Endodermal cell (in vitro differentiated cells): ENCODE results near the gene ARHGAP10. TPM values are rescaled to one million over a fixed set of nuclear protein-coding genes. Genes with fewer than 3 reads are reported as not detected.

Experiments used
- DNase-seq: peaks from one replicate; pipeline ENCODE4 v3.0.0-alpha.2; 2017
- H3K27ac ChIP-seq: 2 replicates; pipeline ENCODE4 v1.5.1; 2013; ENCODE audit warnings: mild to moderate bottlenecking, low read depth, low read length, moderate library complexity
- H3K27me3 ChIP-seq: 2 replicates; pipeline ENCODE4 v1.6.1; 2013; ENCODE audit warnings: mild to moderate bottlenecking, low read length, moderate library complexity; ENCODE audit not compliant: insufficient read depth, control insufficient read depth, poor library complexity, severe bottlenecking
- H3K36me3 ChIP-seq: 2 replicates; pipeline ENCODE4 v1.7.0; 2013; ENCODE audit warnings: mild to moderate bottlenecking, low read length, moderate library complexity; ENCODE audit not compliant: control insufficient read depth, insufficient read depth
- H3K4me1 ChIP-seq: one replicate; pipeline ENCODE4 v1.7.0; 2013; ENCODE audit warnings: low read length; ENCODE audit not compliant: control insufficient read depth, insufficient read depth
- H3K4me3 ChIP-seq: 2 replicates; pipeline ENCODE4 v1.5.1; 2013; ENCODE audit warnings: mild to moderate bottlenecking, low read length, moderate library complexity
- H3K9ac ChIP-seq: 2 replicates; pipeline ENCODE4 v1.6.1; 2013; ENCODE audit warnings: mild to moderate bottlenecking, low read length, moderate library complexity; ENCODE audit not compliant: poor library complexity, severe bottlenecking; ENCODE audit errors: extremely low read depth
- H3K9me3 ChIP-seq: 2 replicates; pipeline ENCODE4 v1.6.1; 2013; ENCODE audit warnings: mild to moderate bottlenecking, low read length, moderate library complexity; ENCODE audit not compliant: control insufficient read depth
- H3K27ac Mint-ChIP-seq: 2 replicates; pipeline ENCODE4 v1.8.0; 2020; ENCODE audit warnings: mixed read lengths
- H3K27me3 Mint-ChIP-seq: 2 replicates; pipeline ENCODE4 v1.8.0; 2021; ENCODE audit warnings: mild to moderate bottlenecking, mixed read lengths; ENCODE audit not compliant: insufficient read depth
- H3K36me3 Mint-ChIP-seq: 2 replicates; pipeline ENCODE4 v1.8.0; 2020; ENCODE audit warnings: low read depth, mixed read lengths
- H3K4me1 Mint-ChIP-seq: 2 replicates; pipeline ENCODE4 v1.8.0; 2020; ENCODE audit warnings: mixed read lengths
- H3K4me3 Mint-ChIP-seq: 2 replicates; pipeline ENCODE4 v1.8.0; 2020; ENCODE audit warnings: mild to moderate bottlenecking, moderate library complexity, mixed read lengths
- H3K9me3 Mint-ChIP-seq: 2 replicates; pipeline ENCODE4 v1.8.0; 2020; ENCODE audit warnings: mild to moderate bottlenecking, mixed read lengths
- CTCF ChIP-seq: fragments of 200-600 bp; sonication (generic); conservative IDR thresholded peaks from 2 replicates; pipeline ENCODE4 v1.5.0; 2021; ENCODE audit warnings: antibody characterized with exemption, mild to moderate bottlenecking
- WGBS, 2 experiments: methylation state at CpG; one replicate each; pipeline versions ENCODE4 v1.1.5 to v1.1.7; 2013; ENCODE audit warnings: missing lambda C conversion rate in 2 of 2, mixed read lengths in 1 of 2; ENCODE audit not compliant: insufficient coverage in 1 of 2, insufficient read length in 1 of 2; 5-methylcytosine and 5-hydroxymethylcytosine counted together
- total RNA-seq, 2 donors: library from RNA; stranded (reverse); fragmentation: NEBNext Ultra II Directional in 1 of 2; extraction: Animal tissue kit (Norgen Biotek cat#: 25700) in 1 of 2; gene quantifications; 2 replicates in 1 of 2; 3 replicates in 1 of 2; pipeline ENCODE4 v1.2.1, GENCODE V29; 2021

The ARHGAP10 gene
- total RNA-seq, 2 donors from 2014 or later = 9.1 to 11.8 TPM

- no peaks in the 10 kb centered on the region for H3K36me3 ChIP-seq
- no peak for TF ChIP-seq CTCF
- no peak overlapping the region for H3K27ac Mint-ChIP-seq
- no peak overlapping the region for H3K9ac ChIP-seq
- no peaks in the 10 kb centered on the region for H3K9me3 ChIP-seq
- no peaks in the 10 kb centered on the region for H3K9me3 Mint-ChIP-seq
- WGBS, 2 experiments = 78 to 83% methylated on average over 5 to 7 of the region's 7 CpGs
- H3K4me3 Mint-ChIP-seq = no peak overlapping the region
- H3K27ac ChIP-seq = no peak overlapping the region
- no peaks in the 10 kb centered on the region for H3K36me3 Mint-ChIP-seq
- DNase-seq = no peak
- H3K27me3 ChIP-seq = no peaks in the 10 kb centered on the region
- H3K27me3 Mint-ChIP-seq = no peaks in the 10 kb centered on the region
- peaks cover 45% of the 10 kb centered on the region for H3K4me1 Mint-ChIP-seq
- H3K4me1 ChIP-seq = peaks cover 7% of the 10 kb centered on the region
- no peak overlapping the region for H3K4me3 ChIP-seq
Measured at GRCh38 chr4:147739239-147739823, 7.4 kb downstream of the ARHGAP10 start.

- H3K27ac ChIP-seq = no peak overlapping the region
- no peaks in the 10 kb centered on the region for H3K27me3 Mint-ChIP-seq
- 93% methylated on average over 3 of the region's 3 CpGs; no CpG with 5 or more reads in 1 of the 2 experiments for WGBS, 2 experiments
- peaks cover 45% of the 10 kb centered on the region for H3K4me1 Mint-ChIP-seq
- no peaks in the 10 kb centered on the region for H3K9me3 ChIP-seq
- H3K36me3 ChIP-seq = no peaks in the 10 kb centered on the region
- no peak for TF ChIP-seq CTCF
- no peak overlapping the region for H3K9ac ChIP-seq
- H3K4me3 Mint-ChIP-seq = no peak overlapping the region
- no peaks in the 10 kb centered on the region for H3K27me3 ChIP-seq
- H3K36me3 Mint-ChIP-seq = no peaks in the 10 kb centered on the region
- DNase-seq = no peak
- H3K27ac Mint-ChIP-seq = no peak overlapping the region
- no peaks in the 10 kb centered on the region for H3K9me3 Mint-ChIP-seq
- H3K4me1 ChIP-seq = peaks cover 7% of the 10 kb centered on the region
- H3K4me3 ChIP-seq = no peak overlapping the region
Measured at GRCh38 chr4:147740176-147740575, 8.3 kb downstream of the ARHGAP10 start.

DNA sequence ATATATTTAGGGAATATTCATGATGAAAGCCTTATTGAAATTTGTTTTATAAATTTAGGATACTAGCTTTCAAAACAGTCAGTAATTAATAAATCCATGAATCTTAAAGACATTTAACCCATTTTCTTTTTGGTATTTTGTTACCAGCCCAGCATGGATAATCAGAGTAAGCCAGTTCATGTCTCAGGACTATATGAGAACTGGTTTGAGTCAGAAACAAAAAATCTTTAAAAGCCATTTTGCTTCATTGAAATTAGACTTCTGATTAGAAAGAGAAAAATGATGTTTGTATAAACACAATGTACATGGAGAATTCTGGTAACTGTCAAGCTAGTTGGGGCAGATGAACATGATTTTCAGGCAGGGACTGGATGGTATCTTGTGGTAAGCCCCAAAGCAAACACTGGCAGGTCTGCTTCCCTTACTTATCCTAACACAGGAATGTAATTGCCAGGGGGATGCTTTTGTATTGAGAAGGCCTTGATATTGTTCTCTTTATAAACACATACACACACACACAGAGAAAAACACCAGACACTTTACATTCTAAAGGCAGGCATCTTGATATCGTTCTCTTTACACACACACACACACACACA lies 9.4 kb downstream of the ARHGAP10 start:
- Mint-ChIP-seq H3K9me3 (no peaks in the 10 kb centered on the region), H3K4me1 (peaks cover 37% of the 10 kb centered on the region), H3K27me3 (no peaks in the 10 kb centered on the region), H3K36me3 (no peaks in the 10 kb centered on the region), H3K27ac (peak overlapping the region; percentile 48), H3K4me3 (no peak overlapping the region)
- TF ChIP-seq CTCF = no peak
- no peaks in the 10 kb centered on the region for H3K9me3 ChIP-seq
- H3K27ac ChIP-seq = no peak overlapping the region
- H3K9ac ChIP-seq = no peak overlapping the region
- DNase-seq = no peak
- no peak overlapping the region for H3K4me3 ChIP-seq
- 87% methylated on average over 1 of the region's 1 CpG; no CpG with 5 or more reads in 1 of the 2 experiments for WGBS, 2 experiments
- peaks cover 7% of the 10 kb centered on the region for H3K4me1 ChIP-seq
- no peaks in the 10 kb centered on the region for H3K27me3 ChIP-seq
- no peaks in the 10 kb centered on the region for H3K36me3 ChIP-seq
